ENCODE results near the gene OSBPL5.
A peak's percentile ranks its signal among the peaks of the same experiment; 100 is the strongest.

Gene OSBPL5

DNA sequence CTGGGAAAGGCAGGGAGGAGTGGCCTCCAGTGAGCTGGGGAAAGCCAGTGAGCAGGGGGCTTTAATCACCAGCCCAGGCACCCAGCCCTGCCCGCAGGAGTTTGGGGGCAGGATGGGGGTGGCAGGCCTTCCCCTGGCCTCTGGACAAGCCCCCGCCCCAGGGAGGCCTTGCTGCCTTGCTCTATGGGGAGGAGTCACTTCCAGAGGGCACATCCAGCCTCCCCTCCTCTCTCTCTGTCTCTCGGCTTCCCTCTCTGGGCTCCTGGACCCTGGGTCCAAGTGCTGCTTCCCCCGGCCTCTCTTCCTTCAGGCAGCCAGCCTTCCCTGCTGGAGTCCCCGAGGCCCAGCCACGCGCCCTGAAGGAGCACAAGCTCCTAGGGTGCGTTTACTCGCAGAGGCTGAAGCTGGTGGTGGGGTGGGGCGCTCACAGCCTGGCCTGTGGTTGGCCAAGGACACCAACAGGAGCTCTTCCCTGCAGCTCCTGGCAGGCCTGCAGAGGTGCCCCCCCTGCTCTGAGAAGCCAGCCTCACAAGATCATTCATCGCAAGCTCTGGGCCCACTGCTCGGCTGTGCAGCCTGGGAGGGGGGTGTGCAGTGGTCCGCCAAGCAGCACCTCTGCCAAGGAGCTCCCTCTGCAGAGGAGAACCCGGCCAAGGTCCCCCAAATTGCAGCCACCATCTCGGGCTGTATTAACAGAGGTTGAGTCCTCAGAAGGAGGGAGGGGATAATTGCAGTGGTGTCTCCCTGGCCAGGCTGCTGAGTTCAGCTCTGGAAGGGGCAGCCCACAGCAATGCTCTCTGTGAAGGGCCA lies 25.4 kb downstream of the OSBPL5 start:
- no peak overlapping the region for H4K91ac ChIP-seq (ENCODE audit: low read depth, low read length, poor library complexity)
- no peak for DNase-seq (ENCODE audit: low spot score)

DNA sequence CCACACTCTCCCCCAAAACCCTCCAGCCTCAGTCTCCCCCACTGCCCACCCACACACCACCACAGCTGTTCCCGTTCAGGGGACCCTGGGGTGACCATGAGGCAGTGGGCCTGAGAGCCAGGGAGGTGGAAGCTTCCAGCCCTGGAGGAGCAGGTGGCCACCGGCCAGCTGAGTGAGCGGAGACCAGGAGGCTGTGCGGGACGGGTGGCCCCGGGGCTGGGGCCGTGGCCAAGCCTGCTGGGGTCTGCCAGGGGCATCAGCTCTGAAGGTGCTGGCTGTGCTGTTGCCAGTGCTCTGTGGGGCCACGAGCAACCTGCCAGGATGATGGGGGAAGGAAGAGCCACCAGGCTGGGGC lies 26.0 kb downstream of the OSBPL5 start:
- Histone ChIP-seq H3K14ac (ENCODE audit: low read length) (peak overlapping the region; percentile 73), H4K8ac (ENCODE audit: low read depth, low read length) (no peak overlapping the region), H2AK5ac (ENCODE audit: low read depth, low read length) (no peak overlapping the region), H4K91ac (ENCODE audit: low read depth, low read length, poor library complexity) (no peak overlapping the region), H2BK12ac (ENCODE audit: low read length) (peak overlapping the region; percentile 46), H2AFZ (ENCODE audit: low read length) (no peak overlapping the region), H2BK120ac (ENCODE audit: low read depth, low read length) (no peak overlapping the region), H2BK15ac (ENCODE audit: low read length) (no peak overlapping the region), H3K4ac (ENCODE audit: low read length) (no peak overlapping the region), H3K9me3 (replicated peaks in 1 of 2; ENCODE audit: control insufficient read depth in 2 of 2, insufficient read depth in 1 of 2, low read depth in 1 of 2, low read length in 2 of 2) (no peaks in the 10 kb centered on the region), H3K23ac (ENCODE audit: low read depth, low read length, poor library complexity) (peak overlapping the region; percentile 34), H3K4me2 (ENCODE audit: insufficient read depth, low read length, poor library complexity, severe bottlenecking) (no peak overlapping the region), H3K18ac (ENCODE audit: low read length) (peak overlapping the region; percentile 82), H3K79me1 (ENCODE audit: low read depth, low read length) (peaks cover 15% of the 10 kb centered on the region), H3K27ac (replicated peaks; ENCODE audit: low read length) (no peak overlapping the region), H2BK5ac (ENCODE audit: low read length) (no peak overlapping the region), H3K36me3 (replicated peaks in 1 of 2; ENCODE audit: control insufficient read depth in 2 of 2, insufficient read depth in 2 of 2, low read length in 2 of 2) (no peaks in the 10 kb centered on the region), H3K9ac (ENCODE audit: low read depth, low read length, poor library complexity) (no peak overlapping the region), H3K4me3 (ENCODE audit: low read length in 2 of 2) (no peak overlapping the region), H3K27me3 (ENCODE audit: control insufficient read depth in 3 of 3, insufficient read depth in 3 of 3, low read depth in 1 of 3, low read length in 3 of 3) (no peaks in the 10 kb centered on the region), H3K4me1 (ENCODE audit: control insufficient read depth in 2 of 2, insufficient read depth in 1 of 2, low read depth in 1 of 2, low read length in 2 of 2) (peaks cover 4 to 29% of the 10 kb centered on the region in 2 donors)
- DNase-seq (ENCODE audit: low spot score) = no peak
- WGBS, 2 donors (ENCODE audit: extremely low coverage in 2 of 2, insufficient read length in 2 of 2, insufficient replicate concordance in 1 of 2) = no CpG with 5 or more reads among the region's 8 CpGs

More for the DNA sequence above, 25.4 kb downstream of the OSBPL5 start:
- Histone ChIP-seq H3K27me3 (ENCODE audit: control insufficient read depth in 3 of 3, insufficient read depth in 3 of 3, low read depth in 1 of 3, low read length in 3 of 3) (no peaks in the 10 kb centered on the region), H2AK5ac (ENCODE audit: low read depth, low read length) (peak overlapping the region; percentile 15), H3K4me2 (ENCODE audit: insufficient read depth, low read length, poor library complexity, severe bottlenecking) (no peak overlapping the region), H2AFZ (ENCODE audit: low read length) (no peak overlapping the region), H3K79me1 (ENCODE audit: low read depth, low read length) (peaks cover 15% of the 10 kb centered on the region), H3K4ac (ENCODE audit: low read length) (no peak overlapping the region), H3K36me3 (replicated peaks in 1 of 2; ENCODE audit: control insufficient read depth in 2 of 2, insufficient read depth in 2 of 2, low read length in 2 of 2) (no peaks in the 10 kb centered on the region), H2BK15ac (ENCODE audit: low read length) (peak overlapping the region; percentile 53), H4K8ac (ENCODE audit: low read depth, low read length) (no peak overlapping the region), H3K4me1 (ENCODE audit: control insufficient read depth in 2 of 2, insufficient read depth in 1 of 2, low read depth in 1 of 2, low read length in 2 of 2) (peaks cover 4 to 29% of the 10 kb centered on the region in 2 donors), H3K4me3 (ENCODE audit: low read length in 2 of 2) (no peak overlapping the region), H3K9ac (ENCODE audit: low read depth, low read length, poor library complexity) (peak overlapping the region; percentile 51), H2BK12ac (ENCODE audit: low read length) (peak overlapping the region; percentile 46), H3K9me3 (replicated peaks in 1 of 2; ENCODE audit: control insufficient read depth in 2 of 2, insufficient read depth in 1 of 2, low read depth in 1 of 2, low read length in 2 of 2) (no peaks in the 10 kb centered on the region), H3K18ac (ENCODE audit: low read length) (peak overlapping the region; percentile 82), H2BK120ac (ENCODE audit: low read depth, low read length) (no peak overlapping the region), H2BK5ac (ENCODE audit: low read length) (peak overlapping the region; percentile 7), H3K27ac (replicated peaks; ENCODE audit: low read length) (no peak overlapping the region), H3K23ac (ENCODE audit: low read depth, low read length, poor library complexity) (no peak overlapping the region), H3K14ac (ENCODE audit: low read length) (peak overlapping the region; percentile 73)
- no CpG with 5 or more reads among the region's 15 CpGs for WGBS, 2 donors (ENCODE audit: extremely low coverage in 2 of 2, insufficient read length in 2 of 2, insufficient replicate concordance in 1 of 2)

DNA sequence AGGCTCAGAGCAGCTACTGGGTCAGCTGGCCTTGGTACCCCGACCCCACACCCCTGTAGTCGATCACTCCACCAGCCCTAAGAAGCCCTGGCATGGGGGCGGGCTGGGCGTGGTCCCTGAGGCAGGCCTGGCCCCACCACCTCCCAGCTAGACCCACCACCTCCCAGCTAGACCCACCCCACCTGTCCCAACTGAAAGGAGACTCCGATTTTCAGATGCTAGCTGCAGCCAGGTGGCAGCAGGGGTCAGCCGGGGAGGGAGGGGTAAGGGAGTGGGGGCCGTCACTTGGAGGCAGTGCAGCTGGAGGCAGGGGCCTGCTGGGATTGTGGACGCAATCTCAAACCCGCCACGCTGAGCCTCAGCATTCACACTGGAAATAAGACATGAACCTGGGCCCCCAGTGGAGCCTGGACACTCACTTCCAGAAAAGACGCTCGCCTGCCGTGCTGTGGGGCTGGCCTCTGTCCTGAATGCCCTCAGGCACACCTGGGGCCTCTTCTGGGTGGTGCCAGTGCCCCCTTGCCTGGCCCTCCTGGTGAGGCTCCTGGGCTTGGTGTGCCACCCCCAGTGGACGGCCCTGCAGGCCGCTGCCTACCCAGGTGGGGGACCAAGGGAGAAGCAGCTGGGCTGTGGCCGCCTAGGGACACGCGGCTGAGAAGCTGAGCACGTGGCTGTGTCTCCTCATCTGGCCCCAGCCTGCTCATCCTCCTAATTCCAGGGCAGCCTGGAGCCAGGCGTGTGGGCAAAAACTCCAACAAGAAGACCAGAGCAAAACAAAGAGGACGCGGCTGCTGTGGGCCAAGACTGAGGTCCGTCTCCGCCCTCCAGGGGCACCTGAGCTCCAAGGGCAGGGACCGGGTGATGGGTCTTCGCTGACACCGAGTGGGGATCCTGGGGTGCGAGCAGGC lies 26.7 kb downstream of the OSBPL5 start:
- H3K27me3 ChIP-seq (ENCODE audit: control insufficient read depth in 3 of 3, insufficient read depth in 3 of 3, low read depth in 1 of 3, low read length in 3 of 3) = no peaks in the 10 kb centered on the region

More for the DNA sequence above, 26.7 kb downstream of the OSBPL5 start:
- H4K91ac ChIP-seq (ENCODE audit: low read depth, low read length, poor library complexity) = no peak overlapping the region
- H4K8ac ChIP-seq (ENCODE audit: low read depth, low read length) = no peak overlapping the region
- no peak overlapping the region for H3K4ac ChIP-seq (ENCODE audit: low read length)
- no peak overlapping the region for H2BK5ac ChIP-seq (ENCODE audit: low read length)
- H2BK12ac ChIP-seq (ENCODE audit: low read length) = no peak overlapping the region
- H3K4me3 ChIP-seq (ENCODE audit: low read length in 2 of 2) = no peak overlapping the region
- no CpG with 5 or more reads among the region's 28 CpGs for WGBS, 2 donors (ENCODE audit: extremely low coverage in 2 of 2, insufficient read length in 2 of 2, insufficient replicate concordance in 1 of 2)
- no peak overlapping the region for H2BK15ac ChIP-seq (ENCODE audit: low read length)
- H3K36me3 ChIP-seq (replicated peaks in 1 of 2; ENCODE audit: control insufficient read depth in 2 of 2, insufficient read depth in 2 of 2, low read length in 2 of 2) = no peaks in the 10 kb centered on the region
- peak overlapping the region; percentile 77 for H3K18ac ChIP-seq (ENCODE audit: low read length)
- H3K9me3 ChIP-seq (replicated peaks in 1 of 2; ENCODE audit: control insufficient read depth in 2 of 2, insufficient read depth in 1 of 2, low read depth in 1 of 2, low read length in 2 of 2) = no peaks in the 10 kb centered on the region
- peaks cover 4 to 29% of the 10 kb centered on the region in 2 donors for H3K4me1 ChIP-seq (ENCODE audit: control insufficient read depth in 2 of 2, insufficient read depth in 1 of 2, low read depth in 1 of 2, low read length in 2 of 2)
- peak overlapping the region; percentile 41 for H2AK5ac ChIP-seq (ENCODE audit: low read depth, low read length)
- H3K23ac ChIP-seq (ENCODE audit: low read depth, low read length, poor library complexity) = peak overlapping the region; percentile 17
- H3K9ac ChIP-seq (ENCODE audit: low read depth, low read length, poor library complexity) = peak overlapping the region; percentile 52
- H3K4me2 ChIP-seq (ENCODE audit: insufficient read depth, low read length, poor library complexity, severe bottlenecking) = no peak overlapping the region
- no peak overlapping the region for H2BK120ac ChIP-seq (ENCODE audit: low read depth, low read length)
- peaks cover 16% of the 10 kb centered on the region for H3K79me1 ChIP-seq (ENCODE audit: low read depth, low read length)
- peak overlapping the region; percentile 78 for H3K14ac ChIP-seq (ENCODE audit: low read length)
- DNase-seq (ENCODE audit: low spot score) = no peak
- no peak overlapping the region for H2AFZ ChIP-seq (ENCODE audit: low read length)
- no peak overlapping the region for H3K27ac ChIP-seq (replicated peaks; ENCODE audit: low read length)
